Measurements from ENCODE around the gene PDE11A.

GRCh38 chr2:177908824-177909223 is 163.8 kb downstream of the PDE11A start:
- TF ChIP-seq CTCF (IDR thresholded peaks at IDR 0.05) = no peak
- TF ChIP-seq POLR2A (IDR thresholded peaks at IDR 0.05) = no peak

Measured in uterus (tissue), 2 donors.